MM.1S (cell line): ENCODE results near the gene SLC39A3.

Experiments
- DNase-seq: peaks from one replicate; pipeline ENCODE4 v3.0.0-alpha.2; 2015
- H2AFZ ChIP-seq: fragments of 300-600 bp; sonication (generic); 2 replicates; pipeline ENCODE4 v1.6.0; 2016; ENCODE audit warnings: antibody characterized with exemption, low read length
- H3F3A ChIP-seq: fragments of 300-600 bp; sonication (generic); 2 replicates; pipeline ENCODE4 v1.6.1; 2016; ENCODE audit warnings: mild to moderate bottlenecking, antibody characterized with exemption, low read length, moderate library complexity, mixed read lengths; ENCODE audit not compliant: insufficient read depth
- H3K27ac ChIP-seq: fragments of 300-600 bp; sonication (generic); 2 replicates; pipeline ENCODE4 v1.5.1; 2016; ENCODE audit warnings: mild to moderate bottlenecking, low read length
- H3K27me3 ChIP-seq: fragments of 300-600 bp; sonication (generic); replicated peaks from 2 replicates; pipeline ENCODE4 v1.6.0; 2016; ENCODE audit warnings: low read length; ENCODE audit not compliant: insufficient read depth
- H3K36me3 ChIP-seq: fragments of 300-600 bp; sonication (generic); replicated peaks from 2 replicates; pipeline ENCODE4 v1.6.1; 2016; ENCODE audit warnings: mild to moderate bottlenecking, low read length, mixed read lengths; ENCODE audit not compliant: insufficient read depth
- H3K4me1 ChIP-seq: fragments of 300-600 bp; sonication (generic); 2 replicates; pipeline ENCODE4 v1.6.1; 2016; ENCODE audit warnings: low read length, mixed read lengths
- H3K4me2 ChIP-seq: fragments of 300-600 bp; sonication (generic); 2 replicates; pipeline ENCODE4 v1.6.0; 2016; ENCODE audit warnings: low read depth, low read length
- H3K4me3 ChIP-seq: fragments of 300-600 bp; sonication (generic); 2 replicates; pipeline ENCODE4 v1.5.1; 2016; ENCODE audit warnings: low read length, mixed read lengths
- H3K79me2 ChIP-seq: fragments of 300-600 bp; sonication (generic); 2 replicates; pipeline ENCODE4 v1.6.1; 2016; ENCODE audit warnings: mixed run types, low read length, mixed read lengths
- H3K9ac ChIP-seq: fragments of 300-600 bp; sonication (generic); 2 replicates; pipeline ENCODE4 v1.6.1; 2016; ENCODE audit warnings: low read length, mixed read lengths
- H3K9me2 ChIP-seq: fragments of 300-600 bp; sonication (generic); replicated peaks from 2 replicates; pipeline ENCODE4 v1.6.1; 2016; ENCODE audit warnings: mild to moderate bottlenecking, low read length, mixed read lengths; ENCODE audit not compliant: insufficient read depth
- H3K9me3 ChIP-seq: fragments of 300-600 bp; sonication (generic); replicated peaks from 2 replicates; pipeline ENCODE4 v1.6.1; 2016; ENCODE audit warnings: mild to moderate bottlenecking, low read length, mixed read lengths; ENCODE audit not compliant: insufficient read depth
- H4K20me1 ChIP-seq: fragments of 300-600 bp; sonication (generic); 2 replicates; pipeline ENCODE4 v1.6.1; 2016; ENCODE audit warnings: mild to moderate bottlenecking, low read length, moderate library complexity, mixed read lengths; ENCODE audit not compliant: insufficient read depth
- CTCF ChIP-seq: fragments of 300-600 bp; sonication (generic); IDR thresholded peaks from 2 replicates; pipeline ENCODE4 v1.5.1; 2016; ENCODE audit warnings: antibody characterized with exemption, low read length, mixed read lengths
- EZH2 ChIP-seq: fragments of 300-600 bp; sonication (generic); optimal IDR thresholded peaks from 2 replicates; pipeline ENCODE3; 2017; ENCODE audit warnings: low read depth, mild to moderate bottlenecking, antibody characterized with exemption, low read length, mixed read lengths
- EZH2phosphoT487 ChIP-seq: fragments of 300-600 bp; sonication (generic); IDR thresholded peaks from 2 replicates; pipeline ENCODE4 v1.6.1; 2018; ENCODE audit warnings: antibody characterized with exemption, low read length

The SLC39A3 gene

GRCh38 chr19:2731181-2731995, 8.4 kb downstream of the SLC39A3 start:
- Histone ChIP-seq H2AFZ (no peak overlapping the region), H4K20me1 (no peaks in the 10 kb centered on the region), H3K27me3 (peaks cover 18% of the 10 kb centered on the region), H3K36me3 (no peaks in the 10 kb centered on the region; the same call in 1 of the 2 replicates), H3K79me2 (peaks cover 9% of the 10 kb centered on the region), H3F3A (no peaks in the 10 kb centered on the region), H3K4me2 (no peak overlapping the region), H3K4me1 (no peaks in the 10 kb centered on the region), H3K4me3 (no peak overlapping the region), H3K9ac (no peak overlapping the region), H3K27ac (no peak overlapping the region), H3K9me2 (no peaks in the 10 kb centered on the region), H3K9me3 (no peaks in the 10 kb centered on the region)
- no peak for DNase-seq
- TF ChIP-seq CTCF (no peak), EZH2phosphoT487 (no peak), EZH2 (no peak)

DNA sequence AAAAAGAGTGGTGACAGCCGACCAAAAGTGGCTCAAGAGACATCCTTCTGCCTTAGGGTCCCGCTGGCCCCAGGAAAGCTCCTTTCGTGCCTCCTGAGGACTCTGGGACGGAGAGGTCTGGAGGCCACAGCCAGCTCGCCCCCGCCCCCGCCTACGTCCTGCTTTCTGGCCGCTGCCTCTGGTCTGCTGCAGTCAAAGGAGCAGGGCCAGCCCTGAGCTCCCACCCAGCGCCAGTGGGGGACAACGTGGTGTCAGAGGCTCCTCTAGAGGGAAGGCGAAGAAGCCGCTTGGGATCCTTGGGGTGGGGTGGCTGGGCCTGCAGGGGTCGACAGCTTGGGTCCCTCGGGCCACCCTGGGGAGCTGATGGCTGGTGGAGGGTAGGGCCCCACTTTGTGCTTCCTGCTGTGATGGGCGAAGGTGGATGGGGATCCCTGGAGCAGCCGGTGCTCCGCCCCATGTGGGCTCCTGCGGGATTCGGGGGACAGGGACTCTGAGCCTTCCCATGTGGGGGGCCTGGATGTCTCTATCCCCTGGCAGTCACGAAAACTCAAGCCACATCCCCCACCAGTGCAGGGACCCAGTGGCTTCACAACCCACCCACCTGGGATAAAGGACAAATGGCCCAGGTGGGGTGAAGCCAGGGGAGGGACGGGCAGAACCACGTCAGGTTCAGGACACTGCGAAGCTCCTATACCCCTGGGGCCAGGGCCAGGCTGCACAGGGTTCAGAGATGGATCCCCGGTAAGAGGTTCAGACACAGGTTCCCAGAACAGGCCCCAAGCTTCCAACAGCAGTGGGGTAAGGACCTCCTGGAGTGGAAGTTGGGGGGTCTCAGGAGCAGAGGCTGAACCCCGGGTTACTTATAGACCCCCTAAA, 9.6 kb downstream of the SLC39A3 start:
- no peak for DNase-seq
- Histone ChIP-seq H3K27me3 (peaks cover 28% of the 10 kb centered on the region), H3K4me2 (no peak overlapping the region), H3K9me2 (no peaks in the 10 kb centered on the region), H3K4me3 (no peak overlapping the region), H2AFZ (no peak overlapping the region), H3K4me1 (no peaks in the 10 kb centered on the region), H3K9me3 (no peaks in the 10 kb centered on the region), H3K9ac (no peak overlapping the region), H3K36me3 (no peaks in the 10 kb centered on the region), H3K27ac (no peak overlapping the region), H4K20me1 (no peaks in the 10 kb centered on the region), H3F3A (no peaks in the 10 kb centered on the region), H3K79me2 (no peaks in the 10 kb centered on the region; the same call in 1 of the 2 replicates)
- no peak for TF ChIP-seq EZH2phosphoT487
- TF ChIP-seq CTCF, result no peak
- no peak for TF ChIP-seq EZH2

- no peaks in the 10 kb centered on the region for H3K79me2 ChIP-seq
- H3K36me3 ChIP-seq, result no peaks in the 10 kb centered on the region
- no peaks in the 10 kb centered on the region for H3K4me1 ChIP-seq
- H3K27me3 ChIP-seq, result peaks cover 36% of the 10 kb centered on the region
- H3K4me3 ChIP-seq, result no peak overlapping the region
- no peak overlapping the region for H3K27ac ChIP-seq
- H3K9me2 ChIP-seq, result no peaks in the 10 kb centered on the region
- H3K9me3 ChIP-seq, result no peaks in the 10 kb centered on the region
- H3F3A ChIP-seq, result no peaks in the 10 kb centered on the region
- no peaks in the 10 kb centered on the region for H4K20me1 ChIP-seq
- H3K9ac ChIP-seq, result no peak overlapping the region
- no peak overlapping the region for H3K4me2 ChIP-seq
- H2AFZ ChIP-seq, result no peak overlapping the region
- TF ChIP-seq CTCF, result no peak
- TF ChIP-seq EZH2, result no peak
- TF ChIP-seq EZH2phosphoT487, result no peak
- DNase-seq, result no peak
Observed at GRCh38 chr19:2728783-2729387, 10.9 kb downstream of the SLC39A3 start.
